HL-60/S4 (cell line): ENCODE data around the gene TMEM8B.
"Not testable (repeated sequence)": the region's sequence is repeated elsewhere in the genome, so short reads cannot be mapped to it uniquely, and the experiment has no call there.

ENCODE experiments used
- in situ Hi-C: fragments of 300-500 bp; cut with MboI; formaldehyde crosslinking; loops from 2 replicates; pipeline ENCODE4 v1.14.3; 2022; ENCODE audit warnings: low sequenced_read_pairs

The TMEM8B gene

GRCh38 chr9:35904338-35904737, 75.3 kb downstream of the TMEM8B start:
- in situ Hi-C loops, result no loop called here

GRCh38 chr9:35905051-35905781, 76.2 kb downstream of the TMEM8B start:
- in situ Hi-C loops, result no loop called here

GRCh38 chr9:35905912-35906679, 77.1 kb downstream of the TMEM8B start, which contains the start of gene HRCT1:
HRCT1 (plus strand) TSS chr9:35906202; CDS start chr9:35906288, 86 bp downstream.
- in situ Hi-C loops, result no loop called here

- in situ Hi-C loops, result no loop called here
These were observed 78.1 kb downstream of the TMEM8B start for GRCh38 chr9:35906923-35907699.

- in situ Hi-C loops, result no loop called here
These were observed 78.9 kb downstream of the TMEM8B start for GRCh38 chr9:35907711-35908503.

DNA sequence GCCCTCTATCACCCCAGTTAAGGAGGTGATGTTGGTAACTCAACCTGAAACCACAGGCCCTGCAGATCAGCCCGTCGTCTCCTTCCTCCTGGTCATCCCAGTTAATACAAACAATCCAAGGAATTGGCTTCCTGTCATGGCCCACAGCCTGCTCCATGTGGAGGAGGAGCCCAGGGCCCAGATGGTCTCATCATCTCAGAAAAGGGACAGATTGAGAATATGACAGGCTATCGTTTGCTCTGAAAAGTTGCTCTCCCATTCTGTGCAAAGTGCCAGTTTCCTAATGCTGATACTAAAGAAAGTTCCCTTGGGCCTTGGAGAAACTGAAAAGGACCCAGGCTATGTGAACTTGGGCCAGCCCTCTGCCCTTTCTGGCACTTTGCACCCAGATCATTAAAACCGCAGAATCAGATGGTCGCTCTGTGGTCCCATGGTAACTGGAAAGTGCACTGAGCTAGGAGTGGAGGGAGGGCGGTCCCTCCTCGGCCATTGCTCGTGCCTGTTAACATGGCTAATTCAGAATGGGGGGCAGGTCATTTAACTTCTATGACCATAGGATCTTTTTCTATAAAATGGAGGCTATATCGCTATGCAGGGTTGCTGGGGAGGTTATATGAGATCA, 79.6 kb downstream of the TMEM8B start:
- in situ Hi-C loops, result no loop called here

GRCh38 chr9:35909274-35909673, 80.2 kb downstream of the TMEM8B start, which contains the start of gene SPAAR:
SPAAR (plus strand) TSS chr9:35909490; CDS start chr9:35910464, 974 bp downstream.
- in situ Hi-C loops, result no loop called here

DNA sequence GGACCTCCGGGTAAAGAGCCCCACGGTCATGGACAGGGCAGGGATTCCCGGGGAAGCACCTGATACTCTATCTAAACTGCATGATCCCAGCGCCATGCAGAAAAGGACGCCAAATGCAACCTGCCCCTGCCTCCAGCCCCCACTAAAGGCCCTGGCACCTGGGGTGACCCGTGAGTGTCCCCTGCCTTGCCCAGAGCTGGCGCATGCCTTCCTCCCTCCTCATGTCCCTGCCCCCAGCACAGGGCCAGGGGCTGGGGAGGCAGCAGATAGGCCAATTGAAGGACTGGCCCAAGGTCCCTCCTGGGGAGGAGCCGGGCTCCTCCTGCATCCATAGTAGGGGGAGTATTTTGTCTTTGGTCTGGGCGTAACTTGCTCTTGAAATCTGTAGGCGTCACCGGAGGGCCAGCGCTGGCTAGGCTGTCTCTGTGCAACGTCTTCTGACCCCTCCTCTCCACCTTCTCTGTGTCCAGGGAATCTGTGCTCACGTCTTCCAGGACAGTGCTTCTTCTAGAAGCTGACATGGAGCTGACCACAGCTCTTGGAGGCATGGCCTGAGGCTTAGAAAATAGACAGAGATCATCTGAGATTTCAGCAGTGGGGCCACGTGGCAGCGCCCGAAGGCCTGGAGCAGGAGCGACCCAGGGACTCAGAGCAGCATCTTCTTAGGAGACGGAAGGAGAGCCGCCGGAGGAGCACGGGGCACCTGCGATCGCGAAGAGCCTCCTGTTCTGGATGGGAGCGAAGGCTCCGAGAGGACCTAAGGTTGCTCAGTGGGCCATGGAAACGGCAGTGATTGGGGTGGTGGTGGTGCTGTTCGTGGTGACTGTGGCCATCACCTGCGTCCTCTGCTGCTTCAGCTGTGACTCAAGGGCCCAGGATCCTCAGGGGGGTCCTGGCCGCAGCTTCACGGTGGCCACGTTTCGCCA, 80.9 kb downstream of the TMEM8B start:
- in situ Hi-C loops, result no loop called here

- in situ Hi-C loops, result no loop called here
These were observed 81.8 kb downstream of the TMEM8B start for GRCh38 chr9:35910613-35911359.

- in situ Hi-C loops, result no loop called here
These were observed 82.7 kb downstream of the TMEM8B start for GRCh38 chr9:35911690-35912089.

DNA sequence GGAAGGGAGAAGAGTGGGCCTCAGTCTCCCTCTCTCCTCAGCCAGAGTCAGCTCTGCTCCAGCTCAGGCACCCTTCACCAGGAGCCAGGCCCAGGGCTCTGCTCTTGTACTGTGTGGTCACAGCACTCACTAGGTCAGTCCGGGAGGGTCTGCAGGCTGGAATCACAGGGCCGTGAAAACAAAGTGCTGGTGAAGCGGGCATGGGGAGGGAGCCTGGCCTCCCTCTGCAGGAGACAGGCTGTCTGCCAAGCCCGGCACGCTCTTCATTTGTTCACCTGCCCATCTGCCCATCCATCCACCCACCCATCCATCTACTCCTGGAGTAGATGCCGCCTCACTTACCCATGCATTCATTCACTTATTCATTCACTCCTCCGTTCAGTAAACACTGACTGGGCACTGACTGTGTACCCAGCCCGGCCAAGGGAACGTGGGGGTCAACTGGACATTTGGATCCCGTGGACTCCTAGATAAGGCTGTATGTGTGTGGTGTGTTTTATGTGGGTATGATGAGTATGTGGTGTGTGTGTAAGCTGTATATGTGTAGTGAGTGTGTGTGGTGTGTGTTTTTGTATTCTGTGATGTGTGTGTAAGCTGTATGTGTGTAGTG, 83.9 kb downstream of the TMEM8B start:
- in situ Hi-C loops, result no loop called here

GRCh38 chr9:35913429-35913828, 84.4 kb downstream of the TMEM8B start:
- in situ Hi-C loops, result not testable (repeated sequence)

DNA sequence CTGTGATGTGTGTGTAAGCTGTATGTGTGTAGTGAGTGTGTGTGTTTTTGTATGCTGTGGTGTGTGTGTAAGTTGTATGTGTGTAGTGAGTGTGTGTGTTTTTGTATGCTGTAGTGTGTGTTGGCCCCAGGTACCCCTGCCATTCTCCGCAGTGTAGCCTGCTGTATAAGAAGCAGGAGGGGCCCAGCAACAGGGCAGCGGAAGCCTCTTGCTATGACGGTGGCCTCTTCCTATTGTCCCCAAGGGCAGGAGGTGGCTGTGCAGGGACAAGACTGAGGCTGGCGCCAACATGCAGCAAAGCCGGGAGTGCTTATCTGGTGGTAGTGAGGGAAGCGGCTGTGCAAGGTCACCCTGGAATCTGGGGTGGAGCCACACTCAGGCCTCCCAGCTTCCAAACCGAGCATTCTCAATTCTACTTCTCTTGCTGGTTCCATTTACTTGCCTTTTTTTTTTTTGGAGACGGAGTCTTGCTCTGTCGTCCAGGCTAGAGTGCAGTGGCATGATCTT, 85.3 kb downstream of the TMEM8B start:
- in situ Hi-C loops, result no loop called here
